MM.1S (cell line): ENCODE measurements around the gene SPOCK1.

Experiments
- DNase-seq: peaks from one replicate; pipeline ENCODE4 v3.0.0-alpha.2; 2015
- H2AFZ ChIP-seq: fragments of 300-600 bp; sonication (generic); 2 replicates; pipeline ENCODE4 v1.6.0; 2016; ENCODE audit warnings: antibody characterized with exemption, low read length
- H3F3A ChIP-seq: fragments of 300-600 bp; sonication (generic); 2 replicates; pipeline ENCODE4 v1.6.1; 2016; ENCODE audit warnings: mild to moderate bottlenecking, antibody characterized with exemption, low read length, moderate library complexity, mixed read lengths; ENCODE audit not compliant: insufficient read depth
- H3K27ac ChIP-seq: fragments of 300-600 bp; sonication (generic); 2 replicates; pipeline ENCODE4 v1.5.1; 2016; ENCODE audit warnings: mild to moderate bottlenecking, low read length
- H3K27me3 ChIP-seq: fragments of 300-600 bp; sonication (generic); replicated peaks from 2 replicates; pipeline ENCODE4 v1.6.0; 2016; ENCODE audit warnings: low read length; ENCODE audit not compliant: insufficient read depth
- H3K36me3 ChIP-seq: fragments of 300-600 bp; sonication (generic); replicated peaks from 2 replicates; pipeline ENCODE4 v1.6.1; 2016; ENCODE audit warnings: mild to moderate bottlenecking, low read length, mixed read lengths; ENCODE audit not compliant: insufficient read depth
- H3K4me1 ChIP-seq: fragments of 300-600 bp; sonication (generic); 2 replicates; pipeline ENCODE4 v1.6.1; 2016; ENCODE audit warnings: low read length, mixed read lengths
- H3K4me2 ChIP-seq: fragments of 300-600 bp; sonication (generic); 2 replicates; pipeline ENCODE4 v1.6.0; 2016; ENCODE audit warnings: low read depth, low read length
- H3K4me3 ChIP-seq: fragments of 300-600 bp; sonication (generic); 2 replicates; pipeline ENCODE4 v1.5.1; 2016; ENCODE audit warnings: low read length, mixed read lengths
- H3K79me2 ChIP-seq: fragments of 300-600 bp; sonication (generic); 2 replicates; pipeline ENCODE4 v1.6.1; 2016; ENCODE audit warnings: mixed run types, low read length, mixed read lengths
- H3K9ac ChIP-seq: fragments of 300-600 bp; sonication (generic); 2 replicates; pipeline ENCODE4 v1.6.1; 2016; ENCODE audit warnings: low read length, mixed read lengths
- H3K9me2 ChIP-seq: fragments of 300-600 bp; sonication (generic); replicated peaks from 2 replicates; pipeline ENCODE4 v1.6.1; 2016; ENCODE audit warnings: mild to moderate bottlenecking, low read length, mixed read lengths; ENCODE audit not compliant: insufficient read depth
- H3K9me3 ChIP-seq: fragments of 300-600 bp; sonication (generic); replicated peaks from 2 replicates; pipeline ENCODE4 v1.6.1; 2016; ENCODE audit warnings: mild to moderate bottlenecking, low read length, mixed read lengths; ENCODE audit not compliant: insufficient read depth
- H4K20me1 ChIP-seq: fragments of 300-600 bp; sonication (generic); 2 replicates; pipeline ENCODE4 v1.6.1; 2016; ENCODE audit warnings: mild to moderate bottlenecking, low read length, moderate library complexity, mixed read lengths; ENCODE audit not compliant: insufficient read depth
- CTCF ChIP-seq: fragments of 300-600 bp; sonication (generic); IDR thresholded peaks from 2 replicates; pipeline ENCODE4 v1.5.1; 2016; ENCODE audit warnings: antibody characterized with exemption, low read length, mixed read lengths
- EZH2 ChIP-seq: fragments of 300-600 bp; sonication (generic); optimal IDR thresholded peaks from 2 replicates; pipeline ENCODE3; 2017; ENCODE audit warnings: low read depth, mild to moderate bottlenecking, antibody characterized with exemption, low read length, mixed read lengths
- EZH2phosphoT487 ChIP-seq: fragments of 300-600 bp; sonication (generic); IDR thresholded peaks from 2 replicates; pipeline ENCODE4 v1.6.1; 2018; ENCODE audit warnings: antibody characterized with exemption, low read length

The SPOCK1 gene

GRCh38 chr5:136926073-136926472, 573.1 kb downstream of the SPOCK1 start:
- TF ChIP-seq EZH2 = no peak
- no peak for TF ChIP-seq EZH2phosphoT487
- TF ChIP-seq CTCF = no peak
- no peak overlapping the region for H3K27ac ChIP-seq
- DNase-seq = no peak
- no peaks in the 10 kb centered on the region for H3K9me2 ChIP-seq
- no peak overlapping the region for H3K9ac ChIP-seq
- H3K4me2 ChIP-seq = no peak overlapping the region
- H3K79me2 ChIP-seq = no peaks in the 10 kb centered on the region
- H3K27me3 ChIP-seq = no peaks in the 10 kb centered on the region
- no peaks in the 10 kb centered on the region for H3K36me3 ChIP-seq
- no peaks in the 10 kb centered on the region for H3K9me3 ChIP-seq
- H3K4me3 ChIP-seq = no peak overlapping the region
- no peaks in the 10 kb centered on the region for H3K4me1 ChIP-seq
- H3F3A ChIP-seq = no peaks in the 10 kb centered on the region
- no peaks in the 10 kb centered on the region for H4K20me1 ChIP-seq
- H2AFZ ChIP-seq = no peak overlapping the region
